KOPT-K1 (cell line): ENCODE results near the gene CCDC28B.

Source experiments
- H3K27ac ChIP-seq: fragments of 200-600 bp; sonication (generic); 2 replicates; pipeline ENCODE4 v1.5.1; 2016; ENCODE audit warnings: antibody characterized with exemption, mild to moderate bottlenecking, low read depth, low read length; ENCODE audit not compliant: poor library complexity, severe bottlenecking
- H3K36me3 ChIP-seq: fragments of 200-600 bp; sonication (generic); 2 replicates; pipeline ENCODE4 v1.5.1; 2017; ENCODE audit warnings: antibody characterized with exemption, mild to moderate bottlenecking, low read length, moderate library complexity; ENCODE audit not compliant: insufficient read depth
- H3K9me3 ChIP-seq: fragments of 200-600 bp; sonication (generic); 2 replicates; pipeline ENCODE4 v1.5.1; 2017; ENCODE audit warnings: antibody characterized with exemption, low read length, mild to moderate bottlenecking; ENCODE audit not compliant: insufficient read depth, poor library complexity, severe bottlenecking

CCDC28B gene

GRCh38 chr1:32250893-32251716, 50.7 kb downstream of the CCDC28B start, which contains the start of gene LCK:
TSS of gene LCK (plus strand) at chr1:32251265. CDS start at chr1:32274330, 23,065 bp downstream.
- H3K27ac ChIP-seq, result peak within 1 kb of the TSS; percentile 94
- H3K36me3 ChIP-seq, result no peaks in the 10 kb centered on the region
- no peaks in the 10 kb centered on the region for H3K9me3 ChIP-seq
